Endothelial cell of umbilical vein (primary cell): ENCODE measurements around the gene PRR5. TPM values are rescaled to one million over a fixed set of nuclear protein-coding genes. Genes with fewer than 3 reads are reported as not detected.

ENCODE experiments used
- BruUV-seq: library from RNA; stranded (reverse); fragments of 400-500 nt; replicated peaks from 2 replicates; lab custom pipeline; 2021; lab: Mats Ljungman, UMichigan
- CTCF ChIA-PET: fragments of 300-600, 350-600 bp; sonication (Branson Sonifier 250); formaldehyde crosslinking; loops from one replicate; lab custom pipeline; 2021; ENCODE audit warnings: antibody characterized with exemption, inconsistent platforms; lab: Charles Lee
- POLR2A ChIA-PET: fragments of 300-600, 350-600 bp; sonication (Branson Sonifier 250); formaldehyde crosslinking; loops from one replicate; lab custom pipeline; 2021; ENCODE audit warnings: antibody characterized with exemption, inconsistent platforms; lab: Charles Lee
- DNase-seq: peaks from one replicate; pipeline ENCODE4 v3.0.0-alpha.2; 2011; ENCODE audit warnings: low read depth, low spot score
- FAIRE-seq: peaks from 2 replicates; lab custom pipeline; 2011; peaks lifted over from hg19 to GRCh38; lab: Jason Lieb, UNC
- H2AFZ ChIP-seq: 2 replicates; pipeline ENCODE4 v1.6.0; 2012; ENCODE audit warnings: low read depth, low read length, control low read depth, inconsistent platforms
- H3K27ac ChIP-seq: 2 replicates; pipeline ENCODE4 v1.5.1; 2011; ENCODE audit warnings: low read depth, mild to moderate bottlenecking, control low read depth, low read length, moderate library complexity; ENCODE audit not compliant: insufficient read depth
- H3K27me3 ChIP-seq, 2 experiments: 2 replicates each; pipeline versions ENCODE4 v1.6.0 to v1.6.1; 2011; ENCODE audit warnings: low read length in 2 of 2, mixed read lengths in 1 of 2; ENCODE audit not compliant: control insufficient read depth in 2 of 2, insufficient read depth in 2 of 2
- H3K36me3 ChIP-seq, 2 experiments: 2 replicates in 1 of 2; 3 replicates in 1 of 2; pipeline ENCODE4 v1.5.1; 2011; ENCODE audit warnings: low read length in 2 of 2, mild to moderate bottlenecking in 1 of 2, moderate library complexity in 1 of 2; ENCODE audit not compliant: control insufficient read depth in 2 of 2, insufficient read depth in 2 of 2; ENCODE audit errors: extremely low read depth in 1 of 2
- H3K4me1 ChIP-seq: 3 replicates; pipeline ENCODE4 v1.5.1; 2011; ENCODE audit warnings: mild to moderate bottlenecking, low read length; ENCODE audit not compliant: control insufficient read depth, insufficient read depth; ENCODE audit errors: extremely low read depth
- H3K4me2 ChIP-seq: 2 replicates; pipeline ENCODE4 v1.6.1; 2011; ENCODE audit warnings: low read length, control low read depth, mixed read lengths; ENCODE audit not compliant: insufficient read depth
- H3K4me3 ChIP-seq, 3 experiments: fragments of 200-600 bp in 1 of 3; sonication (generic), shearing (Covaris generic) in 1 of 3; replicated peaks in 1 of 3; 2 replicates each; pipeline ENCODE4 v1.5.1; 2011 to 2016; ENCODE audit warnings: control low read depth in 3 of 3, low read length in 3 of 3, mild to moderate bottlenecking in 2 of 3, inconsistent platforms in 1 of 3, low read depth in 1 of 3, moderate library complexity in 1 of 3; ENCODE audit not compliant: insufficient read depth in 1 of 3
- H3K79me2 ChIP-seq: 2 replicates; pipeline ENCODE4 v1.6.0; 2012; ENCODE audit warnings: low read length, inconsistent platforms; ENCODE audit not compliant: control insufficient read depth, insufficient read depth
- H3K9ac ChIP-seq: replicated peaks from 2 replicates; pipeline ENCODE3; 2011; ENCODE audit warnings: low read length, control low read depth; ENCODE audit not compliant: insufficient read depth; ENCODE audit errors: extremely low read depth
- H3K9me1 ChIP-seq: replicated peaks from 3 replicates; pipeline ENCODE4 v1.6.0; 2011; ENCODE audit warnings: mild to moderate bottlenecking, low read length; ENCODE audit not compliant: control insufficient read depth, insufficient read depth; ENCODE audit errors: extremely low read depth
- H3K9me3 ChIP-seq: replicated peaks from 2 replicates; pipeline ENCODE4 v1.5.1; 2012; ENCODE audit warnings: low read length, inconsistent platforms; ENCODE audit not compliant: control insufficient read depth, insufficient read depth
- H4K20me1 ChIP-seq: replicated peaks from 2 replicates; pipeline ENCODE3; 2011; ENCODE audit warnings: mild to moderate bottlenecking, low read length; ENCODE audit not compliant: control insufficient read depth, insufficient read depth; ENCODE audit errors: extremely low read depth
- FOS ChIP-seq: IDR thresholded peaks from 2 replicates; pipeline ENCODE4 v1.6.1; 2011; ENCODE audit warnings: mild to moderate bottlenecking, low read length, moderate library complexity, borderline replicate concordance; ENCODE audit not compliant: insufficient read depth
- GATA2 ChIP-seq: IDR thresholded peaks from 2 replicates; pipeline ENCODE4 v1.7.0; 2011; ENCODE audit warnings: low read depth, mild to moderate bottlenecking, moderate library complexity, mixed read lengths, low read length; ENCODE audit not compliant: insufficient read length, insufficient read depth
- JUN ChIP-seq: IDR thresholded peaks from 2 replicates; pipeline ENCODE4 v1.6.1; 2011; ENCODE audit warnings: borderline replicate concordance, low read depth; ENCODE audit not compliant: insufficient read length, insufficient read depth
- POLR2A ChIP-seq: IDR thresholded peaks from 2 replicates; pipeline ENCODE4 v1.6.1; 2012; ENCODE audit warnings: low read depth, mild to moderate bottlenecking, control low read depth, low read length
- POLR2AphosphoS5 ChIP-seq: IDR thresholded peaks from 2 replicates; pipeline ENCODE4 v1.6.1; 2012; ENCODE audit warnings: low read depth, mild to moderate bottlenecking, control low read depth, low read length, moderate library complexity; ENCODE audit not compliant: insufficient read depth
- dilution Hi-C: fragments of 300-500 bp; cut with MboI; formaldehyde crosslinking; loops from one replicate; pipeline ENCODE4 v1.15.0; 2019; ENCODE audit warnings: low sequenced_read_pairs; ENCODE audit not compliant: extremely low pct_ligation_motif_present
- intact Hi-C: fragments of 100-400 bp; cut with micrococcal nuclease; formaldehyde crosslinking; loops from one replicate; pipeline ENCODE4 v1.10.0; 2022
- polyA plus RNA-seq, 4 experiments: library from polyadenylated mRNA; depleted of rRNA in 3 of 4; stranded (reverse) in 3 of 4; unstranded in 1 of 4; fragments of >200 nt; gene quantifications; 2 replicates each; pipeline versions ENCODE4 v1.2.1 to v1.2.3, GENCODE V29; 2011 to 2012; ENCODE audit warnings: missing spikeins in 1 of 4
- total RNA-seq: library from RNA; stranded (reverse); gene quantifications from 2 replicates; pipeline ENCODE4 v1.2.3, GENCODE V29; 2021
- TF ChIP-seq, protein P1 (sequence below), 2 donors: IDR thresholded peaks; 1 replicate in 1 of 2; 2 replicates in 1 of 2; pipeline ENCODE4 v1.5.1; 2011; ENCODE audit warnings: low read length in 2 of 2, mild to moderate bottlenecking in 2 of 2, moderate library complexity in 2 of 2, control low read depth in 1 of 2, inconsistent platforms in 1 of 2, low read depth in 1 of 2; ENCODE audit not compliant: insufficient read depth in 1 of 2; ENCODE audit errors: extremely low read depth in 1 of 2

PRR5 gene
- total and polyA plus RNA-seq, 2 donors (not counting 3 experiments of a cell fraction or from before 2014, with no cell fraction given): 4.3 to 9.0 TPM

DNA sequence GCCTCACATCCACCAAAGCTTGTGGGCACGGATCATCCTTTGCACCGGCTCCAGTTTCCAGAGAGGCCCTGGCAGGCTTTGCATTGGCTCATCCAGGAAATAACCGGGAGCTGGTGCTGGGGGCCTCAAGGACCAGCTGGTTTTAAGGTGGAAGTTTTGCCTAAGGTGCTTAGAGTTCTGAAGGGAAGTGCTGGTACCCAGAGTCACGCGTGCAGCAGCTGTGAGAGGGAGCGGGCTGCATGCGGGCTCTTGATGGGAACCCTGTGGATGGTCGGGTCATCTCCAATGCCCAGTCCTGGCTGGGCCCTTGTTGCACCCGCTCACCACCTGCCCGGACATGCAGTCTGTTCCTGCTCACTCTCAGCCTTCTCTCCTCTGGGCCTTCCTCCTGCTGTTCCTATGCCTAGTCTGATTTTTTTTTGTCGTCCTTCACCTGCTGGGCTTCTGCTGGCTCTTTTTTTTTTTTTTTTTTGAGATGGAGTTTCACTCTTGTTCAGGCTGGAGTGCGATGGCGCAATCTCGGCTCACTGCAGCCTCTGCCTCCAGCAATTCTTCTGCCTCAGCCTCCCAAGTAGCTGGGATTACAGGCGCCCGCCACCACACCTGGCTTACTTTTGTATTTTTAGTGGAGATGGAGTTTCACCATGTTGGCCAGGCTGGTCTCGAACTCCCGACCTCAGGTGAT, 24.0 kb upstream of the PRR5 start:
- Histone ChIP-seq H3K27ac (no peak overlapping the region), H3K36me3 (no peaks in the 10 kb centered on the region), H4K20me1 (no peaks in the 10 kb centered on the region), H3K27me3 (no peaks in the 10 kb centered on the region), H2AFZ (no peak overlapping the region), H3K4me3 (no peak overlapping the region), H3K4me2 (no peak overlapping the region), H3K9me3 (no peaks in the 10 kb centered on the region), H3K9me1 (no peaks in the 10 kb centered on the region), H3K79me2 (no peaks in the 10 kb centered on the region), H3K9ac (no peak overlapping the region), H3K4me1 (no peaks in the 10 kb centered on the region)
- intact Hi-C loops (no loop called here), dilution Hi-C loops (no loop called here)
- DNase-seq: no peak
- no TSS peak for BruUV-seq
- POLR2A ChIA-PET: no interaction called here
- no peak for FAIRE-seq
- CTCF ChIA-PET: interaction anchor here (0.6 kb wide), 1 partner anchor 14 kb away, joined by 3 read pairs; no protein-coding TSS in a partner anchor
- TF ChIP-seq GATA2: no peak
- TF ChIP-seq FOS: no peak
- TF ChIP-seq POLR2AphosphoS5: no peak
- TF ChIP-seq, protein P1, sequence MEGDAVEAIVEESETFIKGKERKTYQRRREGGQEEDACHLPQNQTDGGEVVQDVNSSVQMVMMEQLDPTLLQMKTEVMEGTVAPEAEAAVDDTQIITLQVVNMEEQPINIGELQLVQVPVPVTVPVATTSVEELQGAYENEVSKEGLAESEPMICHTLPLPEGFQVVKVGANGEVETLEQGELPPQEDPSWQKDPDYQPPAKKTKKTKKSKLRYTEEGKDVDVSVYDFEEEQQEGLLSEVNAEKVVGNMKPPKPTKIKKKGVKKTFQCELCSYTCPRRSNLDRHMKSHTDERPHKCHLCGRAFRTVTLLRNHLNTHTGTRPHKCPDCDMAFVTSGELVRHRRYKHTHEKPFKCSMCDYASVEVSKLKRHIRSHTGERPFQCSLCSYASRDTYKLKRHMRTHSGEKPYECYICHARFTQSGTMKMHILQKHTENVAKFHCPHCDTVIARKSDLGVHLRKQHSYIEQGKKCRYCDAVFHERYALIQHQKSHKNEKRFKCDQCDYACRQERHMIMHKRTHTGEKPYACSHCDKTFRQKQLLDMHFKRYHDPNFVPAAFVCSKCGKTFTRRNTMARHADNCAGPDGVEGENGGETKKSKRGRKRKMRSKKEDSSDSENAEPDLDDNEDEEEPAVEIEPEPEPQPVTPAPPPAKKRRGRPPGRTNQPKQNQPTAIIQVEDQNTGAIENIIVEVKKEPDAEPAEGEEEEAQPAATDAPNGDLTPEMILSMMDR (IDR thresholded peaks at IDR 0.05; ENCODE audit: extremely low read depth in 1 of 2, insufficient read depth in 1 of 2, low read depth in 1 of 2, low read length in 2 of 2): no peak
- TF ChIP-seq JUN: no peak
- TF ChIP-seq POLR2A: no peak
